HepG2 (cell line): ENCODE results near the gene ATP4A.
"Not testable (repeated sequence)": the region's sequence is repeated elsewhere in the genome, so short reads cannot be mapped to it uniquely, and the experiment has no call there.

Experiments used
- CTCF ChIP-seq: sonication (generic); formaldehyde crosslinking; IDR thresholded peaks from 2 replicates; pipeline ENCODE4 v1.5.0; 2020; ENCODE audit warnings: mild to moderate bottlenecking, missing genetic modification reagents, moderate library complexity
- EZH2 ChIP-seq: conservative IDR thresholded peaks from 2 replicates; pipeline ENCODE4 v1.6.1; 2012; ENCODE audit warnings: mild to moderate bottlenecking, low read depth, low read length, moderate library complexity
- FOXA3 ChIP-seq: IDR thresholded peaks from 2 replicates; pipeline ENCODE4 v1.6.1; 2016; ENCODE audit warnings: missing genetic modification reagents, missing compliant biosample characterization
- HHEX ChIP-seq: IDR thresholded peaks from 2 replicates; pipeline ENCODE4 v1.6.1; 2016; ENCODE audit warnings: control low read depth
- HOXA7 ChIP-seq: sonication (generic); formaldehyde crosslinking; IDR thresholded peaks from 2 replicates; pipeline ENCODE4 v1.8.1; 2022; ENCODE audit warnings: mild to moderate bottlenecking, missing genetic modification reagents, moderate library complexity
- MLX ChIP-seq: IDR thresholded peaks from 2 replicates; pipeline ENCODE4 v1.6.1; 2016
- MXD1 ChIP-seq: sonication (generic); formaldehyde crosslinking; IDR thresholded peaks from 2 replicates; pipeline ENCODE4 v1.4.0; 2020; ENCODE audit warnings: mild to moderate bottlenecking, missing genetic modification reagents
- POLR2A ChIP-seq, 2 experiments: IDR thresholded peaks; 2 replicates each; pipeline ENCODE4 v1.6.1; 2011; ENCODE audit warnings: low read depth in 2 of 2, low read length in 2 of 2, mild to moderate bottlenecking in 1 of 2, moderate library complexity in 1 of 2; ENCODE audit not compliant: insufficient read depth in 1 of 2
- PREB ChIP-seq: sonication (generic); formaldehyde crosslinking; IDR thresholded peaks from 2 replicates; pipeline ENCODE4 v1.4.0; 2020; ENCODE audit warnings: missing genetic modification reagents
- ZNF34 ChIP-seq: sonication (generic); formaldehyde crosslinking; IDR thresholded peaks from 2 replicates; pipeline ENCODE4 v1.4.0; 2020; ENCODE audit warnings: mild to moderate bottlenecking, missing genetic modification reagents, borderline replicate concordance

- TF ChIP-seq PREB (CRISPR knock-in tag); POLR2A (IDR thresholded peaks at IDR 0.05; ENCODE audit: insufficient read depth in 1 of 2, low read depth in 2 of 2, low read length in 2 of 2); ZNF34 (CRISPR knock-in tag); HOXA7 (CRISPR knock-in tag); HHEX (CRISPR knock-in tag); CTCF (CRISPR knock-in tag); MLX (CRISPR knock-in tag); EZH2; MXD1 (CRISPR knock-in tag); FOXA3 (CRISPR knock-in tag): not testable (repeated sequence)
Measured at GRCh38 chr19:35607170-35607569, 43.7 kb upstream of the ATP4A start.
